GM18867 (cell line): ENCODE results near the gene RHOBTB1.
A peak's percentile ranks its signal among the peaks of the same experiment; 100 is the strongest.

ENCODE experiments used
- ATAC-seq: cut with Tn5 transposase; IDR thresholded peaks from one replicate; pipeline ENCODE4 v1.9.1; 2021; ENCODE audit warnings: mild to moderate bottlenecking, moderate library complexity; ENCODE audit not compliant: unreplicated experiment

The RHOBTB1 gene

GRCh38 chr10:60827791-60828488 lies 116.0 kb downstream of the RHOBTB1 start:
- ATAC-seq, result no peak

- no peak for ATAC-seq
These were observed 118.5 kb downstream of the RHOBTB1 start for GRCh38 chr10:60825520-60825919.

- peak; percentile 49 for ATAC-seq
These were observed 120.7 kb downstream of the RHOBTB1 start for GRCh38 chr10:60823324-60823723.

GRCh38 chr10:60822809-60823208 lies 121.2 kb downstream of the RHOBTB1 start:
- no peak for ATAC-seq

GRCh38 chr10:60821656-60822055 lies 122.3 kb downstream of the RHOBTB1 start:
- no peak for ATAC-seq

- peak; percentile 63 for ATAC-seq
These were observed 123.8 kb downstream of the RHOBTB1 start for GRCh38 chr10:60820093-60820754.
